Liver (tissue), 9 donors: ENCODE measurements around the gene TAPT1. TPM values are rescaled to one million over a fixed set of nuclear protein-coding genes. Genes with fewer than 3 reads are reported as not detected.

Experiments
- DNase-seq: peaks from one replicate; pipeline ENCODE4 v3.0.0-alpha.2; 2017; ENCODE audit warnings: low spot score
- H3K27ac ChIP-seq, 2 donors: one replicate each; pipeline ENCODE4 v1.7.0; 2013; ENCODE audit warnings: inconsistent platforms in 2 of 2, low read length in 2 of 2, control low read depth in 1 of 2, low read depth in 1 of 2, mild to moderate bottlenecking in 1 of 2
- H3K27me3 ChIP-seq, 4 donors: one replicate each; pipeline versions ENCODE4 v1.6.1 to v1.7.0; 2013; ENCODE audit warnings: low read length in 3 of 4, inconsistent platforms in 1 of 4, mild to moderate bottlenecking in 1 of 4, moderate library complexity in 1 of 4; ENCODE audit not compliant: control insufficient read depth in 4 of 4, insufficient read depth in 4 of 4
- H3K36me3 ChIP-seq, 4 donors: one replicate each; pipeline versions ENCODE4 v1.6.1 to v1.7.0; 2013; ENCODE audit warnings: low read length in 3 of 4, mild to moderate bottlenecking in 3 of 4, low read depth in 1 of 4, moderate library complexity in 1 of 4; ENCODE audit not compliant: control insufficient read depth in 4 of 4, insufficient read depth in 3 of 4
- H3K4me1 ChIP-seq, 4 donors: one replicate each; pipeline versions ENCODE4 v1.6.1 to v1.7.0; 2013; ENCODE audit warnings: low read length in 3 of 4, mild to moderate bottlenecking in 3 of 4, moderate library complexity in 1 of 4; ENCODE audit not compliant: control insufficient read depth in 4 of 4, insufficient read depth in 4 of 4
- H3K4me3 ChIP-seq, 3 donors: one replicate each; pipeline versions ENCODE4 v1.6.1 to v1.7.0; 2013; ENCODE audit warnings: low read length in 3 of 3, control low read depth in 1 of 3, low read depth in 1 of 3, mild to moderate bottlenecking in 1 of 3
- H3K9ac ChIP-seq, 2 donors: one replicate each; pipeline ENCODE4 v1.7.0; 2013; ENCODE audit warnings: low read length in 2 of 2, mild to moderate bottlenecking in 2 of 2, moderate library complexity in 2 of 2, control low read depth in 1 of 2, low read depth in 1 of 2
- H3K9me3 ChIP-seq, 4 donors: one replicate each; pipeline versions ENCODE4 v1.6.1 to v1.7.0; 2013; ENCODE audit warnings: low read length in 3 of 4; ENCODE audit not compliant: control insufficient read depth in 4 of 4
- ATF3 ChIP-seq: IDR thresholded peaks from 2 replicates; pipeline ENCODE4 v1.6.1; 2016; ENCODE audit warnings: antibody characterized with exemption
- EGR1 ChIP-seq, 2 donors: IDR thresholded peaks; 2 replicates each; pipeline ENCODE4 v1.6.1; 2016 to 2018; ENCODE audit warnings: antibody characterized with exemption in 2 of 2, low read depth in 2 of 2
- FOXA1 ChIP-seq: IDR thresholded peaks from 2 replicates; pipeline ENCODE4 v1.6.1; 2016; ENCODE audit warnings: antibody characterized with exemption
- FOXA2 ChIP-seq: IDR thresholded peaks from 2 replicates; pipeline ENCODE4 v1.6.1; 2016; ENCODE audit warnings: antibody characterized with exemption
- GABPA ChIP-seq, 2 donors: IDR thresholded peaks in 1 of 2; conservative IDR thresholded peaks in 1 of 2; 2 replicates each; pipeline ENCODE4 v1.6.1; 2016; ENCODE audit warnings: antibody characterized with exemption in 2 of 2, mild to moderate bottlenecking in 1 of 2, moderate library complexity in 1 of 2
- HNF4A ChIP-seq, 2 donors: conservative IDR thresholded peaks; 2 replicates each; pipeline ENCODE4 v1.6.1; 2016; ENCODE audit warnings: antibody characterized with exemption in 2 of 2, mild to moderate bottlenecking in 2 of 2
- HNF4G ChIP-seq: IDR thresholded peaks from 2 replicates; pipeline ENCODE4 v1.6.1; 2016; ENCODE audit warnings: antibody characterized with exemption
- JUND ChIP-seq, 2 donors: IDR thresholded peaks; 2 replicates each; pipeline ENCODE4 v1.6.1; 2016; ENCODE audit warnings: antibody characterized with exemption in 2 of 2
- MAX ChIP-seq: IDR thresholded peaks from 2 replicates; pipeline ENCODE4 v1.6.1; 2016; ENCODE audit warnings: antibody characterized with exemption
- REST ChIP-seq: IDR thresholded peaks from 2 replicates; pipeline ENCODE4 v1.6.1; 2016; ENCODE audit warnings: antibody characterized with exemption, mild to moderate bottlenecking
- SP1 ChIP-seq: IDR thresholded peaks from 2 replicates; pipeline ENCODE4 v1.6.1; 2018; ENCODE audit warnings: antibody characterized with exemption, mild to moderate bottlenecking
- YY1 ChIP-seq: IDR thresholded peaks from 2 replicates; pipeline ENCODE4 v1.6.1; 2016; ENCODE audit warnings: antibody characterized with exemption, mild to moderate bottlenecking
- ZBTB33 ChIP-seq: IDR thresholded peaks from 2 replicates; pipeline ENCODE4 v1.6.1; 2016; ENCODE audit warnings: antibody characterized with exemption
- WGBS: extraction: QIAGEN DNeasy Blood & Tissue Kit; methylation state at CpG from one replicate; pipeline ENCODE4 v1.1.7; 2013; 5-methylcytosine and 5-hydroxymethylcytosine counted together
- polyA plus RNA-seq, 2 donors: library from polyadenylated mRNA; stranded (reverse) in 1 of 2; unstranded in 1 of 2; fragments of 200-250 nt in 1 of 2; fragments of >200 nt in 1 of 2; fragmentation: Nextera tagmentation in 1 of 2; extraction: Ambion mirVana in 1 of 2; gene quantifications; one replicate each; pipeline versions ENCODE4 v1.2.1 to v1.2.3, GENCODE V29; 2013 to 2015
- total RNA-seq, 2 donors: library from RNA; depleted of rRNA; stranded (reverse); fragments of >200 nt; gene quantifications; one replicate each; pipeline ENCODE4 v1.2.3, GENCODE V29; 2014
- TF ChIP-seq, protein P1 (sequence below): fragments of 150-350 bp; IDR thresholded peaks from 2 replicates; pipeline ENCODE4 v1.5.1; 2017; ENCODE audit warnings: improper control_type of control experiment, low read depth, low read length; ENCODE audit not compliant: missing input control
- donor health status: healthy.
- donor health status: healthy.
- donor health status: healthy.
- donor health status: healthy.
- donor health status: healthy.

Gene TAPT1
- total and polyA plus RNA-seq, 4 donors, result 12.2 to 53.7 (median 22.1) TPM

DNA sequence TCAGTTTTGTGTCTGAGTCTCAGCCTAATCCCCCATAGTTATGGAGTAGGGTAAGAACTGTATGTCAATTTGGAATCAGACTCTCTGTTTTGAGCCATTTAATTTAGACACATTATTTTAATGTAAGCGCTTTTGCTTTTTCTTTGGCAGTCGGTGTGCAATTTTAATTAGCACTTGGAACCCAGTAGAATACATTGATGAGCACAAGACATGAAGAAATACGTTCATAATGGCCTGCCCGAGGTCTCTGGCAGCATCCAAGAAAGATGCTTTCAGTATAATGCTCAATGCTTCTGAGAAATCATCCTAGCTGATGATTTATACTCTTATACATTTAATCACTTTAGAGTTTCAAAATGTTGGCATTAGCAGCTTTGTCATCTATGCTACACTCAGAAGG, 8.9 kb upstream of the TAPT1 start (continued):
- TF ChIP-seq EGR1 (IDR thresholded peaks at IDR 0.05; ENCODE audit: low read depth in 2 of 2), result no peak
- TF ChIP-seq ZBTB33, result no peak
- no peak for TF ChIP-seq HNF4G
- no peak for TF ChIP-seq REST
- TF ChIP-seq HNF4A (conservative IDR thresholded peaks at IDR 0.05), result no peak
- TF ChIP-seq YY1, result no peak

DNA sequence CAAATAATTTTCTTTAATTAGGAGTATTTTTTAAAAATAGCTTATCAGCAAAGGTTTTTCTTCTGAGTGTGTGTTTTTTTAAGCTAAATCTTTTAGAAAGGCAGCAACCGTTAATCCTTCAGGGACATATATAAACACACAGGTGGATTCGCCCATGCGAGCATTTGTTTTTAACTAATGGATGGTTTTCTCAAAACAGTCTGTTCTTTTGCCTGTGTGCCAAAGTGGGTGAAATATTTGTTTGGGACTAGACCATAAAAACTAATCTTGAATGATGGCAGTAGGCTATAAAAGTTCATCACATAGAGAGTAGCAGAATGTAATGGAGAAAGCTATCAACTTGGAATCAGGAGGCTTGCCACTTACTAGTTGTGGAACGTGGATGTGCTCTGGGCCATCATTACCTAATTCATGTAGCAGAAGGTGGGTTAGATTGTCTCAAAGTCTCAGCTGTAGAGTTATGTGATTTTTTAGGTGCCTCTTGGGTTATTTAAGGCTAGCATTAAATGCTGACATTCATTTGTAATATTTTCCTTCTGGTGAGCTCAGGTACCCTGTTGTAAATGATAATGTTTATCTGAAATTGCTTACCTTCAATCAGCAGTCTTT, 7.4 kb upstream of the TAPT1 start:
- Histone ChIP-seq H3K36me3 (no peaks in the 10 kb centered on the region), H3K27me3 (no peaks in the 10 kb centered on the region), H3K9ac (no peak overlapping the region), H3K4me1 (peaks cover 0 to 10% (median 5%) of the 10 kb centered on the region in 4 donors), H3K4me3 (no peak overlapping the region), H3K9me3 (no peaks in the 10 kb centered on the region), H3K27ac (no peak overlapping the region)
- no peak for DNase-seq
- TF ChIP-seq SP1 (no peak), JUND (IDR thresholded peaks at IDR 0.05) (no peak), HNF4G (no peak), YY1 (no peak), MAX (no peak), FOXA1 (no peak), REST (no peak), GABPA (IDR thresholded peaks at IDR 0.05 in 1 of 2, conservative IDR thresholded peaks at IDR 0.05 in 1 of 2) (no peak), ATF3 (no peak), FOXA2 (no peak)
- TF ChIP-seq, protein P1, sequence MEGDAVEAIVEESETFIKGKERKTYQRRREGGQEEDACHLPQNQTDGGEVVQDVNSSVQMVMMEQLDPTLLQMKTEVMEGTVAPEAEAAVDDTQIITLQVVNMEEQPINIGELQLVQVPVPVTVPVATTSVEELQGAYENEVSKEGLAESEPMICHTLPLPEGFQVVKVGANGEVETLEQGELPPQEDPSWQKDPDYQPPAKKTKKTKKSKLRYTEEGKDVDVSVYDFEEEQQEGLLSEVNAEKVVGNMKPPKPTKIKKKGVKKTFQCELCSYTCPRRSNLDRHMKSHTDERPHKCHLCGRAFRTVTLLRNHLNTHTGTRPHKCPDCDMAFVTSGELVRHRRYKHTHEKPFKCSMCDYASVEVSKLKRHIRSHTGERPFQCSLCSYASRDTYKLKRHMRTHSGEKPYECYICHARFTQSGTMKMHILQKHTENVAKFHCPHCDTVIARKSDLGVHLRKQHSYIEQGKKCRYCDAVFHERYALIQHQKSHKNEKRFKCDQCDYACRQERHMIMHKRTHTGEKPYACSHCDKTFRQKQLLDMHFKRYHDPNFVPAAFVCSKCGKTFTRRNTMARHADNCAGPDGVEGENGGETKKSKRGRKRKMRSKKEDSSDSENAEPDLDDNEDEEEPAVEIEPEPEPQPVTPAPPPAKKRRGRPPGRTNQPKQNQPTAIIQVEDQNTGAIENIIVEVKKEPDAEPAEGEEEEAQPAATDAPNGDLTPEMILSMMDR, result no peak
- WGBS, result 96% methylated on average over 4 of the region's 4 CpGs
